DOHH2 (cell line): ENCODE data around the gene DUOX1.

Experiments used
- H3F3A ChIP-seq: fragments of 200-600 bp; sonication (generic), shearing (Covaris generic); 2 replicates; pipeline ENCODE4 v1.6.0; 2016; ENCODE audit warnings: antibody characterized with exemption, mild to moderate bottlenecking; ENCODE audit not compliant: control insufficient read depth, insufficient read depth
- H3K27ac ChIP-seq: fragments of 200-600 bp; sonication (generic); 2 replicates; pipeline ENCODE4 v1.5.1; 2014; ENCODE audit warnings: low read depth, mild to moderate bottlenecking, low read length, moderate library complexity
- H3K27me3 ChIP-seq: fragments of 200-600 bp; sonication (generic); 2 replicates; pipeline ENCODE4 v1.6.1; 2014; ENCODE audit warnings: mild to moderate bottlenecking, low read length, mixed read lengths; ENCODE audit not compliant: control insufficient read depth
- H3K36me3 ChIP-seq: fragments of 200-600 bp; sonication (generic); 2 replicates; pipeline ENCODE4 v1.6.1; 2014; ENCODE audit warnings: mild to moderate bottlenecking, low read length, moderate library complexity, mixed read lengths; ENCODE audit not compliant: control insufficient read depth
- H3K4me1 ChIP-seq: fragments of 200-600 bp; sonication (generic); 2 replicates; pipeline ENCODE4 v1.6.1; 2014; ENCODE audit warnings: mild to moderate bottlenecking, low read length, mixed read lengths; ENCODE audit not compliant: control insufficient read depth
- H3K4me2 ChIP-seq: fragments of 200-600 bp; sonication (generic); 2 replicates; pipeline ENCODE4 v1.6.0; 2014; ENCODE audit warnings: mild to moderate bottlenecking, low read length, moderate library complexity
- H3K4me3 ChIP-seq: fragments of 200-600 bp; sonication (generic); 2 replicates; pipeline ENCODE4 v1.5.1; 2014; ENCODE audit warnings: mild to moderate bottlenecking, low read length, mixed read lengths
- H3K79me2 ChIP-seq: fragments of 200-600 bp; sonication (generic); 2 replicates; pipeline ENCODE4 v1.6.1; 2014; ENCODE audit warnings: mild to moderate bottlenecking, low read length, mixed read lengths; ENCODE audit not compliant: control insufficient read depth
- H3K9me2 ChIP-seq: fragments of 200-600 bp; sonication (generic); replicated peaks from 2 replicates; pipeline ENCODE4 v1.6.1; 2014; ENCODE audit warnings: mild to moderate bottlenecking, low read length, mixed read lengths; ENCODE audit not compliant: control insufficient read depth
- H3K9me3 ChIP-seq: fragments of 200-600 bp; sonication (generic); 2 replicates; pipeline ENCODE4 v1.6.1; 2014; ENCODE audit warnings: antibody characterized with exemption, low read length, mixed read lengths; ENCODE audit not compliant: control insufficient read depth, insufficient read depth
- H4K20me1 ChIP-seq: fragments of 200-600 bp; sonication (generic); 2 replicates; pipeline ENCODE4 v1.6.0; 2014; ENCODE audit warnings: low read depth, mild to moderate bottlenecking, antibody characterized with exemption, low read length, moderate library complexity; ENCODE audit not compliant: control insufficient read depth, insufficient read depth
- EZH2phosphoT487 ChIP-seq: fragments of 200-600 bp; sonication (generic); IDR thresholded peaks from 2 replicates; pipeline ENCODE4 v1.6.1; 2017; ENCODE audit warnings: borderline replicate concordance, mild to moderate bottlenecking, antibody characterized with exemption, low read length, moderate library complexity, mixed read lengths
- TF ChIP-seq, protein P1 (sequence below): fragments of 200-600 bp; sonication (generic); IDR thresholded peaks from one replicate; pipeline ENCODE4 v1.5.1; 2014; ENCODE audit warnings: antibody characterized with exemption, mild to moderate bottlenecking, low read depth, low read length; ENCODE audit not compliant: poor library complexity, severe bottlenecking

DUOX1 gene

DNA sequence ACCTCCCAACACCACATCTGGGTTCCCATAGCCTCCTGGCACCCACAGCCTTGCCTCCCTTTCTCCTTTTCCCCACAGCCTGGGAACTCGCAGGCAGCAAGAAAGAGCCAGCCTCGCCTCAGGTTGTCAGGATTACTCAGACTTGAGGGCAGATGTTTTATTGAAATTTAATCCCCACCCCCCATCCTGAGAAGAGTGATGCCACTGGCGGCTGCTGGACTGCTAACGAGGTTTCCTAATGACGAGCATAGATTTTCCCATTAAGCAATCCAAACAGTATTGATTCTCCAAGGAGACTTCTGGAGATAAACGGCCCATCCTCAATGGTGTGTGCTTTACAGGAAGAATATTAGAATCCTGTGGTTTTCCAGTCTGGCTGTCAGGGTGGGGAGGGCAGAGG, 44.3 kb downstream of the DUOX1 start:
- 0 out of 2 replicates have a peak, but pooled peaks cover 5% of the 10 kb centered on the region for H3F3A ChIP-seq
- TF ChIP-seq EZH2phosphoT487 = no peak
- TF ChIP-seq, protein P1, sequence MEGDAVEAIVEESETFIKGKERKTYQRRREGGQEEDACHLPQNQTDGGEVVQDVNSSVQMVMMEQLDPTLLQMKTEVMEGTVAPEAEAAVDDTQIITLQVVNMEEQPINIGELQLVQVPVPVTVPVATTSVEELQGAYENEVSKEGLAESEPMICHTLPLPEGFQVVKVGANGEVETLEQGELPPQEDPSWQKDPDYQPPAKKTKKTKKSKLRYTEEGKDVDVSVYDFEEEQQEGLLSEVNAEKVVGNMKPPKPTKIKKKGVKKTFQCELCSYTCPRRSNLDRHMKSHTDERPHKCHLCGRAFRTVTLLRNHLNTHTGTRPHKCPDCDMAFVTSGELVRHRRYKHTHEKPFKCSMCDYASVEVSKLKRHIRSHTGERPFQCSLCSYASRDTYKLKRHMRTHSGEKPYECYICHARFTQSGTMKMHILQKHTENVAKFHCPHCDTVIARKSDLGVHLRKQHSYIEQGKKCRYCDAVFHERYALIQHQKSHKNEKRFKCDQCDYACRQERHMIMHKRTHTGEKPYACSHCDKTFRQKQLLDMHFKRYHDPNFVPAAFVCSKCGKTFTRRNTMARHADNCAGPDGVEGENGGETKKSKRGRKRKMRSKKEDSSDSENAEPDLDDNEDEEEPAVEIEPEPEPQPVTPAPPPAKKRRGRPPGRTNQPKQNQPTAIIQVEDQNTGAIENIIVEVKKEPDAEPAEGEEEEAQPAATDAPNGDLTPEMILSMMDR = no peak
- peaks cover 10% of the 10 kb centered on the region for H3K4me1 ChIP-seq
- no peaks in the 10 kb centered on the region for H3K36me3 ChIP-seq
- H3K4me2 ChIP-seq = no peak overlapping the region
- no peaks in the 10 kb centered on the region for H3K27me3 ChIP-seq
- H3K9me2 ChIP-seq = no peaks in the 10 kb centered on the region
- no peaks in the 10 kb centered on the region for H4K20me1 ChIP-seq
- no peak overlapping the region for H3K4me3 ChIP-seq
- H3K27ac ChIP-seq = no peak overlapping the region
- no peaks in the 10 kb centered on the region for H3K9me3 ChIP-seq
- H3K79me2 ChIP-seq = no peaks in the 10 kb centered on the region

DNA sequence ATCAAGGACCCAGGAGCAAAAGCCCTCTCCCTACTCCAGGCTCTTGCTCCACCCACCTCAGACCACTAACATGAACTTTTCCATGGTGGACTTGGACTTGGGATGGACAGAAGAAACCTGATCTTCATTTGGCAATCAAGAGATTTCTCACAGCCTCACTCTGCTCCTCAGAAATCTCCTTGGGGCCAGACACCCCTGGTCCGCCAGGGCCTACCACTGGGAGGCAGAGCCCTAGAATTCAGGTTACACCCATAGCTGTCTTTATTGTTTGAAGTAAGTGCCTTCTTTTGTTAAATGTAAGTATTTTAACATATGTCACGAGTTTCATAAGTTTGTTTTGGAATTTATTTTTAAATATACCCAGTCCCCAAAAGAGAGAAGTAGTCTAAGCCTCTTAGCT, 44.8 kb downstream of the DUOX1 start:
- Histone ChIP-seq H3K4me3 (no peak overlapping the region), H3K36me3 (no peaks in the 10 kb centered on the region), H3K27me3 (no peaks in the 10 kb centered on the region), H3K4me1 (peaks cover 6% of the 10 kb centered on the region), H3K79me2 (no peaks in the 10 kb centered on the region), H3K9me3 (no peaks in the 10 kb centered on the region), H3K9me2 (no peaks in the 10 kb centered on the region), H3F3A (0 out of 2 replicates have a peak, but pooled peaks cover 5% of the 10 kb centered on the region), H3K27ac (no peak overlapping the region), H4K20me1 (no peaks in the 10 kb centered on the region), H3K4me2 (no peak overlapping the region)
- TF ChIP-seq, protein P1 = no peak
- TF ChIP-seq EZH2phosphoT487 = no peak

DNA sequence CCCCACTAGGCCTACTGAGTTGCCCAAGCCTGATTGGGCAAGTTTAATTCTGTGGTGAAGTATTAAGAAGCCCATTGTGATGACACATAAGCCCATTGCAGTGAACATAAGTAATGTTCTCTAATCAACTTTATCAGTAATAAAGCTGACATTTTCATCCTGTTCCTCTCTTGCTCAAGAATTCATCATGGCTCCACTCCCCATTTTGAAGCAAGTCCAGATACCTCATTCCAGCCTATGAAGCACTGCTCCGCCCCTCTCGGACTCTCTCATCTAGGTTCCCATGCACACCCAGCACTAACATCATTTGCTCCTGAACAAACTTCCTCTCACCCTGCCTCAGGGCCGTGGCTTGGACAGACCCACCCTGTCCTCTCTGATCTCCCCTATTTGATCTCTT, 47.5 kb downstream of the DUOX1 start:
- TF ChIP-seq, protein P1 = no peak
- no peak for TF ChIP-seq EZH2phosphoT487
- Histone ChIP-seq H3K27ac (no peak overlapping the region), H3K36me3 (no peaks in the 10 kb centered on the region), H3K79me2 (no peaks in the 10 kb centered on the region), H3K4me3 (no peak overlapping the region), H4K20me1 (no peaks in the 10 kb centered on the region), H3K4me1 (no peaks in the 10 kb centered on the region), H3K9me2 (no peaks in the 10 kb centered on the region), H3K4me2 (no peak overlapping the region), H3K27me3 (no peaks in the 10 kb centered on the region), H3F3A (no peaks in the 10 kb centered on the region), H3K9me3 (no peaks in the 10 kb centered on the region)
